GM18861 (cell line): ENCODE measurements around the gene MAP2K2.

Experiments
- ATAC-seq: cut with Tn5 transposase; IDR thresholded peaks from one replicate; pipeline ENCODE4 v1.9.1; 2021; ENCODE audit not compliant: unreplicated experiment

MAP2K2 gene

DNA sequence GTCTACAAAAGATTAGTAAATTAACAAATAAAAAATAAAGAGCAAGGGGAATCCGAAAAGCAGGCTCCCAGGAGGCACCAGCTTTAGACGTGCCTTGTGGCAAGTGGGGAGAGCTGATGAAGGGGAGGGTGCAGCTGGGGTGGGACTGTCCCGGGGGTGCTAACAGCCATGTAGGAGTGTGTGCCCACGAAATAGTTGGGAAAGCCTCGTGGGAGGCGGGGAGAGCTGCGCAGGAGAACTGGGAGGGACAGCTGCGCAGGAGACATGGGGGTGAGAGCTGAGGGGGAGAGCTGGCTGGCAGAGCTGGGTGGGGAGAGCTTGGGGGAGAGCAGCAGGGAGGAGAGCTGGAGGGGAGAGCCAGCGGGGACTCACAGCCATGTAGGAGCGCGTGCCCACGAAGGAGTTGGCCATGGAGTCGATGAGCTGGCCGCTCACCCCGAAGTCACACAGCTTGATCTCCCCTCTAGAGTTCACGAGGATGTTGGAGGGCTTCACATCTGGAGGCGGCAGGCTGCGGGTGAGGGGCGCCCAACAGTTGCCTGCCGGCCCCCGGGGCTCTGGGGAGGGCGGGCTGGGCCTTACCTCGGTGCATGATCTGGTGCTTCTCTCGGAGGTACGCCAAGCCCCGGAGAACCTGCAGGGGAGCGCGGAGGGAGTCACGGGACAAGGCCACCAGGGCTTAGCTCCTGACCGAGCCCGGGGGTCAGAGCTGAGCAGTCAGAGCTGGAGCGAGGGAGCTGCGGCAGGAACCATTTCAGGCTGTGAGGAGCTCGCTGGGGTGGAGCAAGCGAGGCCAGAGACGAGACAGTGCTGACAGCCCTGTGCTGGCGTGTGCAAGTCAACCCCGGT lies 23.1 kb downstream of the MAP2K2 start:
- no peak for ATAC-seq

DNA sequence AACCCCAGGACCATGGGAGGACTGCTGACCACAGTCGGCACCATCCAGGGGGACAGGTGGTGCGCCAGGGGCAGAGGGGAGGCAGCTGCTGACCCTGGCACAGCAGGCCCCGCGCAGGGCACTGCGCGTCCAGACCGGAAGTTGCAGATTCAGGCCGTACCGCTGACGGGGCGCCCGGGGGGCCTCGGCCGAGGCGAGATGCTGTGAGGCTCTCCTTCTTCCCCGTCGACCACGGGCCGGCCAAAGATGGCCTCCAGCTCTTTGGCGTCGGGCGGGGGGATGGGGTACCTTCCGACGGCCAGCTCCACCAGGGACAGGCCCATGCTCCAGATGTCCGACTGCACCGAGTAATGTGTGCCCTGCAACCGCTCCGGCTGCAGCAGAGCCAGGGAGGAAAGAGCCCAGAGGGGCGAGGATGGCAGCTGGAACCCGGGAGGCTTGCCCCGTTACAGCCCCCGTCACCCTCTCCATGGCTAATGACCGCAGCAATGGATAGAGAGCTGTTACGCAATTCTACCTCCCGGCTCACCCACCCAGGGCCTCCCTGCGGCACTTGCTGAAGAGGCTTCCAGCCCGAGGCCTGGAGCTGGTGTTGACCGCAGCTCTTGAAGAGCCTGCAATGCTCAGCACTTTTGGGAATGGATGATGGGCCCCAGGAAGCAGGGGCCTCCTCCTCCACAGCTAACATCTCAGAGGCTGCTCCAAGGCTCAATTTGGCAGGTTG lies 24.7 kb downstream of the MAP2K2 start:
- no peak for ATAC-seq

DNA sequence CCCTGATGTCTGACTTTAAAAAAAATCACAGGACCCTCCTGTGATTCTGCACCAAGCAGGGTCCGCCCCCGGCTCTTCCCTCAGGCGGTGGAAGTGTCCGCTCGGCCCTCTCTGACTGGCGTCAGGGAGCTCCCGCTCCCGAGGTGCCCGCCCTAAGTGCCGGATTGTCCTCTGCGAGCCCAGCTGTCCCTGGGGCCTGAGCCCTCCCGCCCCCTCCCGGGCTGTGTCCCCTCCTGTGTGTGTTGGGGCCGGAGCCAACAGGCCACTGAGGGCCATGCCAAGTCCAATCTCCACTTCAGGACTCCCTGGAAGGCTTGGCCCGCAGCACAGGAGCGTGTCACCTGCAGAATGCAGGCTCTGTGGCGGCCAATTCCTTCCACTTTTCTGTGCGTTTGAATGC lies 25.4 kb downstream of the MAP2K2 start:
- ATAC-seq = no peak

DNA sequence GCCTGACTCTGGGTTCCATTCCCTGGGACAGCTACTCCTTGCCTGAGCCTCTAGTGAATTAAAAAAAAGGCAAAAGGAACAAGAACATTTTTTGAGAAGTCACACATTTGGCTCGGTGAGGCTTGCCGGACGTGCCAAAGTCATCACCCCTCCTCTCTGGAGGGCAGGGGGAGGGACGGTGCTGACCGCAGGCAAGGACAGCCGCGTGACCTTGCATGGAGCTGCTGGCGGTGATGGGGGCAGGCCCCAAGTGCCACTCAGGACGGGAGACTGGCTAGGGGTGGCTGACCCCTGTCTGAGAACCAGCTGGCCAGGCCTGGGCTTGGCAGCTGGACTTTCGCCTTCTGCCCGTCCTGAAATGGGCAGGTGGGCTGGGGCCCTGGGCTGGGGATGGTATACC lies 26.4 kb downstream of the MAP2K2 start:
- no peak for ATAC-seq

DNA sequence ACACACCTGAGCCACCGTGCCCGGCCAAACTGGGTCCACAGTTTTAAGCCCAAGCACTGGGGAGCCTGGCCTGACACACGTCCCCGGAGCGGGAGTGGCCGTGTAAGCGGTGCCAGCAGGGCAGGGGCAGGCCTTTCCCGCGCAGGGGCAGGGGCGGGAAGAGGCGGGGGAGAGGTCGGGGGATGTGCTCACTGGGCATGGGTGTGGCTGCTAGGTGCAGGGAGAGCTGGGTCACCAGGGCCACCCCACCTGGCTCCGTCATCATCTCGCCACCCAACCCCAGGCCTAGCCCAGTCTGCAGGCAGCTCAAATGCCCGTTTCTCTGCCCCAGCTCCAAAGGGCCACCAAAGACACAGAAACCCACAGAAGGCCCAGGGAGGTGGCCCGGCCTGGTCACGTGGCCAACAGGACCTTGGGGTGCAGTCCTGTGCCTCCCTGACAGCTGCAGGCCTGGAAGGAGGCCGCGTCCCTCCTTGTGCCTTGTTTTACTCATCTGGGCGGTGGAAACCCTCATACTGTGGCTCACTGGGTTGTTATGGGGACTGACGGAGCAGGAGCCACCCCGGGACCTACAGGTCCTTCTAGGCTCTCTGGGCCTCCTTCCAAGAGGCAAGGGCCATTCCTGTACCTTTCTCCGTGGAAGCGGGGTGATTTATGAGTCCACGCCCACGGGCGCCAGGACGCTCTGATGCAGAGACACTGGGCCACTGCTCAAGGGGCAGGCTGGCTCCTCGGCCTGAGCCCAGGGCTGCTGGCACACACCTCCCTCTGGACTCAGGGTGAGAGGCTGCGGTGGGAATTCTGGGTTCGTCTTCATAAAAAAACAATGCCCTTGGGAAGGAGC lies 27.7 kb downstream of the MAP2K2 start:
- no peak for ATAC-seq

DNA sequence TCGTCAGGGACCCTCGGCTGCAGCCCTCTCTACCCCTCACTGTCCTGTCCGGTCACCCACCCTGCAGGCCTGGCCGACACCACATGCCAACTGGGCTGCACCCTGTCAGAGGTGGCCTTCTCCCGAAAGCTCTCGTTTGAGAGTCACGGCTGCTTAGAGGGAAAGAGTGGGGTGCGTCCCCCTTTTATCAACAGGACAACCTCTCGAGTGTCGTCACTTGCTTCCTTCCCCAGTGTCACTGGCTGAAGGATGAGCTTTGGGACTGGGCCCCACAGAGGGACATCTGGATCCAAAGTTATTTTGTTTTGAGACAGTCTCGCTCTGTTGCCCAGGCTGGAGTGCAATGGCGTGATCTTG lies 28.5 kb downstream of the MAP2K2 start:
- no peak for ATAC-seq

GRCh38 chr19:4094761-4095487 lies 29.0 kb downstream of the MAP2K2 start:
- no peak for ATAC-seq

DNA sequence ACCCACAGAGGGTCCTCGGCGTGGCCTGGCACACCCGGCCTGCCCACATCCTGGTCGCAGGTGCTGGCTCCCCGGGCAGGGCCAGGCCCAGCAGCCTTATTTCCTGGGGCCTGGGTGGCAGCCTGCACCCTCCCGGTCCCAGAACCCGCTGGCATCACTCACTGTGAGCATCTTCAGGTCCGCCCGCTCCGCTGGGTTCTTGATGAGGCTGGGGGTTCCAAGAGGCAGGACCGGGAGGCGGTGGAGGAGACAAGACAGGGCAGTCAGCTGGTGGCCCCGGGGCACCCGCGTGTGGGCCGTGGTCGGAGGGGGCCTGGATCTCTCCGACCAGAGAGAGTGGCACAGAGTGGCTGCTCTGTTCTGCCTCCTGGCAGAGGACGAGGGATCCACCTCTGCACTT lies 29.6 kb downstream of the MAP2K2 start:
- ATAC-seq = no peak

DNA sequence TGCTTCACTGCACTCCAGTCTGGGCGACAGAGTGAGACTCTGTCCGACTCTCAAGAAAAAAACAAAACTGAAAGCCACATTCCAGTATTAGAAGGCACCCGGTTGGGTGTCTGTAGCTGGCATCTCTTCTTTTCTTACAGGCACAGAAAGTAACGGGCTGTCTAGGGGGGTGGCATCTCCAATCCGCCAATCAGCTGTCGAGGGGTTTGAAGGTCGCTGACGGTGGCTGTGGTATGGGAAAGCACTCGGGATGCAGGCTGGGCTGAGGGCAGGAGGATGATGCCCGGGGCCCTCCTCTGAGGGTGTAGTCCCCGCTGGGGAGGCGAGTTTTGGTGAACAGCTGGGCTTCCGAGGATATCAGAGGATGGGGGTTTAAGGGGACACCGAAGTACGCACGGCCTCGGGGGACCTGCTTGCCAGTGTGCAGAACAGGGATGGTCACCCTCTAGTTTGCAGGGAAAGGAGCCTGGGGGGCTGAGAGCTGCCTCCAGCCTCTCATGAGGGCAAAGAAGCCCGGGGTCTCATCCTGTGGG lies 30.2 kb downstream of the MAP2K2 start:
- no peak for ATAC-seq

DNA sequence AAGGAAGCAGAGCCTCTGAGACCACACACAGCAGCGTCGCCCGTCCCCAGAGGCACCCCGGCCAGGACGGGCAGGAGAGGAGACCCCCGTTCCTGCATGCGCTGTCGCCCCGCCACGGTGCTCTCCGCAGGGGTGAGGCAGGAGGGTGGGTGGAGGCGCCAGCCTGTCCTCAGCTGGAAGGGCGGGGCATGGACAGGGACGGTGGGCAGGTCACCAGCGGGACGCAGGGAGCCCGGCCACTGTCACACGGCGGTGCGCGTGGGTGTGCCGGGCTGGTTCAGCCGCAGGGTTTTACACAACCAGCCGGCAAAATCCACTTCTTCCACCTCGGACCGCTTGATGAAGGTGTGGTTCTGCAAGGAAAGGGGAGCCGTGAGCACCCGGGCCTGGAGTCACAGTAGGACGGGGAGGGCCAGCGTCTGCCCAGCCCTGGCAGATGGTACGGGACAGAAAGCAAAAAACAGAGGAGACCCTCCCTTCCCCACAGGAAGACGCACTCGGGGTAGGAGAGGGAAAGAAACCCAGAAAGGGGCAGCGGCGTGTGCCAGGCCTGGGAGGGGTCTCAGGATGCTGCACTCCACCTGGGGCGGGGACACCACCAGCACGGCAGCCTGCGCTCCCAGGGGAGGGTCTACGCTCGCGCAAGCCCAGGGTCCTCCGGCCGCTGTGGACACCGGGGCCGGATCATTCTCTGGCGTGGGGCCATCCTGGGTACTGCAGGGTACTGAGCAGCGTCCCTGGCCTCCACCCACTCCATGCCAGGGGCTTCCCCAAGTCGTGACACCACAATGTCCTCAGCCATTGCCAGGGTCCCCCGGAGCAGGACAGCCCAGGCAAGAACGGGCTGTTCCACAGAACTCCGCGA lies 33.3 kb downstream of the MAP2K2 start:
- ATAC-seq = no peak

- ATAC-seq = no peak
These were observed 34.0 kb downstream of the MAP2K2 start for GRCh38 chr19:4089946-4090345.

DNA sequence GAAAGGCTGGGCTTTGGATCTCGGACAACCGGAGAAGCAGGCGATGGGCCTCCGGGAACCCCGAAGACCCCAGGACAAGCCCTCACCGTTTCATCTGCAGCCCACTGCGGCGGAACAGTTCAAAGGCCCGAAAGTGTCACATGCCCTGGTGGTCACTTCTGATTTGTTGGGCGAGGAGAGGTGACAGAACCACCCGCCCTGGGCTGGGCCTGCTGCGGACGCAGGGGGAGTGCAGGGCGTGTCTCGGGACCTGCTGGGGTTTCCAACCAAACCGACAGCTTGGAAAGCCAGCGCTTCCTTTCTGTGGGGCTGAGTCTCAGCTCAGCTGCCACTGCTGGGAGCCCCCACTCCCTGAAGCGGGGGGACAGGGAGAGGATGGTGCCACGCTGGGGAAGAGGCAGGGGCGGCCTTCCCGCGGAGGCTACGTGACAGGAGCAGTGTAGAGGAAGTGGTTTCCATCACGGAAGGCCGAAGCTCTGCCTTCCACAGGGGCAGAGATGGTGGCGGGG lies 34.5 kb downstream of the MAP2K2 start:
- ATAC-seq = no peak

- ATAC-seq = no peak
These were observed 34.9 kb downstream of the MAP2K2 start for GRCh38 chr19:4088975-4089374.

DNA sequence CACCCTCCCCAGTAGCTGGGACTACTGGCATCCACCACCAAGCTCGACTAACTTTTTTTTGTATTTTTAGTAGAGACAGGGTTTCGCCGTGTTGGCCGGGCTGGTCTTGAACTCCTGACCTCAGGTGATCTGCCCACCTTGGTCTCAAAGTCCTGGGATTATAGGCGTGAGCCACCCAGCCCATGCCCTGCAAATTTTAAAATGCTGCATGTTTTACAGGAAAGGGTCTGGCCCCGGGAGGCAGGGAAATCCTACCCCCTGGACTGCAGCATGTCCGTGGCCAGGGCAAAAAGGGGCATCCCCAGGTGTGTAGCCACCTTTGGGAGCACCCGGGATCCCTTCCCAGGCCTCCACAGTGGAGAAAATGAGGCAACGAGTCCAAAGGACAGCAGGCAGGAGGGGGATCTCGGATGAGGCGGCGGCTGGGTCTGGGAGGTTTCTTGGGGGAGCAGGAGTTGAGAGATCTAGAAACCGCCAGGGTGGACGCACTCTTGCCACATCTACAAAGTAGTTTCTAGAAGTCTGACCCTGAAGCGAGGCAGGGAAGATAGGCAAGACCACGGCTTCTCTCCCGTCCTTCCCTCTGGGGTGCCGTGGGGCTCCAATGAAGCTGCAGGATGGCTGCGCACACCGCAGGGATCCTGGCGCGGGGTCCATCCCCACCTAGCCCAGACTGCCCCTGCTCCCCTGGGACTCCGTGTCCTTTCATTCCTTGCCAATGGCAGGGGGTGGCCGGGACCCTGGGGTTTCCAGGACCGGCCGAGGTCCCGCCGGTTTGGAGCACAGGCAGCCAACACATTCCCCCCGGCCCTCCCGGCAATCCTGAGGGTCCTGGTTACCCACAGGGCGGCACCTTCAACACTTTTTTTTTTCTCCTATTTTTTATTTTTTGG lies 35.9 kb downstream of the MAP2K2 start:
- no peak for ATAC-seq

- ATAC-seq = no peak
These were observed 37.5 kb downstream of the MAP2K2 start for GRCh38 chr19:4086411-4086867.

- ATAC-seq = no peak
These were observed 39.4 kb downstream of the MAP2K2 start for GRCh38 chr19:4084547-4084877.

DNA sequence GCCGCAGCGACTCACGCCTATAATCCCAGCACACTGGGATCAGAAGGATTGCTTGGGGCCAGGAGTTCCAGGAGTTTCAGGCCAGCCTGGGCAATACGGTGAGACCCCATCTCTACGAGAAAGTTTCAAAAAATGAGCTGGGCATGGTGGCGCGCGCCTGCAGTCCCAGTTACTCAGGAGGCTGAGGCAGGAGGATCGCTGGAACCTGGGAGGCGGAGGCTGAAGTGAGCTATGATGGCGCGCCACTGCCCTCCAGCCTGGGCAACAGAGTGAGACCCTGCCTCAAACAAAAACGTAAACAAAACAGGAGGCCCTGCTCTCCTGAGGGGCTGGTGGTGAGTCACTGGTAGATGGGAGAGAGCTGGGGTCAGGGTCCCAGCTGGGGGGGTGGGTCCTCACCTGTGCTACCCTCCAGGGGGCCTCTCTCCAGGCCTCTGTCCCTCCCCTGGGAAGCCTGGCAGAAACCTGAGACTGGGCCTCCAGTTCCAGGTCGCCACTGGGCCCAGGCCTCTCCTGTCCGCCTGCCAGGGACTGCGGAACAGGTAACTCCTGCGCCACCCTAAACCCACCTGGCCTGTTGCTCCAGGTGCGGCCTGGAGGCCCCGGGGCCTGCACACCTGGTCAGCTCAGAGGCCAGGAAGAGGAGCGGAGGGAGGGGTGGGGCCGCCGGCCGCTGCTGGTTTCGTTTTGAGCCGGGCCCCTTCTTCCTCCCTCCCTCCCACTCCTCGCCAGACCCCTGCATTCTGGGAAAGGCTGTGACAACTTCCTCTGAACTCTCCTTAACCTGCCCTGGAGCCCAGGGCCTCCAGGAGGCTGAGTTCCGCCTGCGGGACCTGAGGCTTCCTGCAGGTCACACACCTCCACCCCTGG lies 40.0 kb downstream of the MAP2K2 start:
- ATAC-seq = no peak

GRCh38 chr19:4082172-4082571 lies 41.8 kb downstream of the MAP2K2 start:
- ATAC-seq = no peak
